ENCODE measurements around the gene TIMM13.

DNA sequence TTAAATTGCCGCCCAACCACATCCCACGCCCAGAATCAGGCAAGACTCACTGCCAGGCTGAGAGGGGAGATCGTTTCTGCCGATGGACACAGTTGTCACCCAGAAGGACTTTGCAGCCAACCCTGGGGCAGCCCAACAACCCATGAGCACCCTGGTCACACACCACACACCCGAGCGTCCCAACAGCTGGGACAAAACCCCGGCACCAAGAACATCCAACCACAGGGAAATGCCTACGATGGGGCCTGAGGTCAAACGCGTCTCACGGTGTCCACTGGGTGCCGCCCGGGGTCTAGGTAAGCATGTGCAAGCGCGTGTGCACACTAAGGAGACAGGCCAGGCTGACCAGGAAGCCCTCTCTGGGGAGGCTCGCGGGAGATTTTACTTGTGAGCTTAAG, 16.4 kb upstream of the TIMM13 start:
- TF ChIP-seq, protein P1, sequence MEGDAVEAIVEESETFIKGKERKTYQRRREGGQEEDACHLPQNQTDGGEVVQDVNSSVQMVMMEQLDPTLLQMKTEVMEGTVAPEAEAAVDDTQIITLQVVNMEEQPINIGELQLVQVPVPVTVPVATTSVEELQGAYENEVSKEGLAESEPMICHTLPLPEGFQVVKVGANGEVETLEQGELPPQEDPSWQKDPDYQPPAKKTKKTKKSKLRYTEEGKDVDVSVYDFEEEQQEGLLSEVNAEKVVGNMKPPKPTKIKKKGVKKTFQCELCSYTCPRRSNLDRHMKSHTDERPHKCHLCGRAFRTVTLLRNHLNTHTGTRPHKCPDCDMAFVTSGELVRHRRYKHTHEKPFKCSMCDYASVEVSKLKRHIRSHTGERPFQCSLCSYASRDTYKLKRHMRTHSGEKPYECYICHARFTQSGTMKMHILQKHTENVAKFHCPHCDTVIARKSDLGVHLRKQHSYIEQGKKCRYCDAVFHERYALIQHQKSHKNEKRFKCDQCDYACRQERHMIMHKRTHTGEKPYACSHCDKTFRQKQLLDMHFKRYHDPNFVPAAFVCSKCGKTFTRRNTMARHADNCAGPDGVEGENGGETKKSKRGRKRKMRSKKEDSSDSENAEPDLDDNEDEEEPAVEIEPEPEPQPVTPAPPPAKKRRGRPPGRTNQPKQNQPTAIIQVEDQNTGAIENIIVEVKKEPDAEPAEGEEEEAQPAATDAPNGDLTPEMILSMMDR (IDR thresholded peaks at IDR 0.05), result no peak
- no peak for TF ChIP-seq POLR2A (IDR thresholded peaks at IDR 0.05)

Data from lower leg skin (tissue), 3 donors.